Activated T-cell treated with anti-CD3 and anti-CD28 coated beads, Interleukin-2, amount 50 U/mL, for 72 hours (primary cell): Measurements from ENCODE around the gene PRCD. TPM values are rescaled to one million over a fixed set of nuclear protein-coding genes. Genes with fewer than 3 reads are reported as not detected.

Experiments
- ATAC-seq, 2 donors: fragments of 150-1000 bp; cut with Tn5 transposase; replicated peaks in 1 of 2; 2 replicates each; pipeline ENCODE4 v1.10.0; 2021; ENCODE audit warnings: moderate library complexity in 2 of 2, mild to moderate bottlenecking in 1 of 2
- DNase-seq, 2 donors: peaks; one replicate each; pipeline ENCODE4 v3.0.0; 2021 to 2022; ENCODE audit warnings: mixed read lengths in 1 of 2
- H3K27ac Mint-ChIP-seq: one replicate; pipeline ENCODE4 v1.8.0; 2022; ENCODE audit warnings: mild to moderate bottlenecking, moderate library complexity, mixed read lengths
- H3K27me3 Mint-ChIP-seq: one replicate; pipeline ENCODE4 v1.8.0; 2022; ENCODE audit warnings: low read depth, mixed read lengths
- H3K36me3 Mint-ChIP-seq, 2 donors: one replicate each; pipeline ENCODE4 v1.8.0; 2022; ENCODE audit warnings: mixed read lengths in 2 of 2, mild to moderate bottlenecking in 1 of 2; ENCODE audit not compliant: insufficient read depth in 2 of 2
- H3K4me1 Mint-ChIP-seq: one replicate; pipeline ENCODE4 v1.8.0; 2022; ENCODE audit warnings: low read depth, mixed read lengths
- H3K4me3 Mint-ChIP-seq, 2 donors: one replicate each; pipeline ENCODE4 v1.8.0; 2022; ENCODE audit warnings: mild to moderate bottlenecking in 2 of 2, mixed read lengths in 2 of 2, moderate library complexity in 2 of 2
- H3K9me3 Mint-ChIP-seq, 2 donors: one replicate each; pipeline ENCODE4 v1.8.0; 2022; ENCODE audit warnings: mixed read lengths in 2 of 2
- total RNA-seq, 2 donors: library from RNA; stranded (reverse); gene quantifications; one replicate each; pipeline ENCODE4 v1.2.3, GENCODE V29; 2022

The PRCD gene
- total RNA-seq, 2 donors from 2014 or later = 1.1 to 1.5 TPM

- no peak for ATAC-seq
- Mint-ChIP-seq H3K4me3 (no peak overlapping the region), H3K4me1 (peaks cover 2% of the 10 kb centered on the region), H3K36me3 (no peaks in the 10 kb centered on the region), H3K27ac (no peak overlapping the region), H3K9me3 (no peaks in the 10 kb centered on the region), H3K27me3 (no peaks in the 10 kb centered on the region)
- DNase-seq = no peak
These were observed 34.3 kb downstream of the PRCD start for GRCh38 chr17:76574166-76574565.

- Mint-ChIP-seq H3K27me3 (no peaks in the 10 kb centered on the region), H3K4me1 (peaks cover 13% of the 10 kb centered on the region), H3K36me3 (no peaks in the 10 kb centered on the region), H3K4me3 (no peak overlapping the region), H3K9me3 (no peaks in the 10 kb centered on the region), H3K27ac (no peak overlapping the region)
- DNase-seq (no peak), ATAC-seq (no peak)
These were observed 35.7 kb downstream of the PRCD start for GRCh38 chr17:76575570-76575969.

- no peak for DNase-seq
- H3K27ac Mint-ChIP-seq = no peak overlapping the region
- no peaks in the 10 kb centered on the region for H3K36me3 Mint-ChIP-seq
- no peak for ATAC-seq
- no peak overlapping the region for H3K4me3 Mint-ChIP-seq
- H3K27me3 Mint-ChIP-seq = no peaks in the 10 kb centered on the region
- H3K4me1 Mint-ChIP-seq = peaks cover 13% of the 10 kb centered on the region
- H3K9me3 Mint-ChIP-seq = no peaks in the 10 kb centered on the region
These were observed 36.3 kb downstream of the PRCD start for GRCh38 chr17:76576189-76576588.

- Mint-ChIP-seq H3K27ac (no peak overlapping the region), H3K27me3 (peaks cover 7% of the 10 kb centered on the region), H3K36me3 (no peaks in the 10 kb centered on the region), H3K4me1 (peaks cover 13% of the 10 kb centered on the region), H3K4me3 (no peak overlapping the region), H3K9me3 (no peaks in the 10 kb centered on the region)
- ATAC-seq (no peak), DNase-seq (no peak)
These were observed 38.0 kb downstream of the PRCD start for GRCh38 chr17:76577876-76578275.

- DNase-seq (no peak), ATAC-seq (no peak)
- no peak overlapping the region for H3K27ac Mint-ChIP-seq
- no peaks in the 10 kb centered on the region for H3K36me3 Mint-ChIP-seq
- no peak overlapping the region for H3K4me3 Mint-ChIP-seq
- H3K4me1 Mint-ChIP-seq = peaks cover 13% of the 10 kb centered on the region
- peaks cover 9% of the 10 kb centered on the region for H3K27me3 Mint-ChIP-seq
- H3K9me3 Mint-ChIP-seq = no peaks in the 10 kb centered on the region
These were observed 38.5 kb downstream of the PRCD start for GRCh38 chr17:76578376-76578775.

GRCh38 chr17:76579281-76579680, 39.4 kb downstream of the PRCD start:
- no peak overlapping the region for H3K27ac Mint-ChIP-seq
- no peaks in the 10 kb centered on the region for H3K9me3 Mint-ChIP-seq
- peaks cover 16% of the 10 kb centered on the region for H3K27me3 Mint-ChIP-seq
- H3K36me3 Mint-ChIP-seq = no peaks in the 10 kb centered on the region
- DNase-seq = no peak
- no peak overlapping the region for H3K4me3 Mint-ChIP-seq
- peaks cover 13% of the 10 kb centered on the region for H3K4me1 Mint-ChIP-seq
- peak; percentile 37 to 60 for ATAC-seq

GRCh38 chr17:76581515-76581914, 41.7 kb downstream of the PRCD start:
- H3K9me3 Mint-ChIP-seq = no peaks in the 10 kb centered on the region
- peaks cover 13% of the 10 kb centered on the region for H3K4me1 Mint-ChIP-seq
- H3K4me3 Mint-ChIP-seq = no peak overlapping the region
- H3K36me3 Mint-ChIP-seq = no peaks in the 10 kb centered on the region
- H3K27ac Mint-ChIP-seq = no peak overlapping the region
- H3K27me3 Mint-ChIP-seq = peaks cover 25% of the 10 kb centered on the region
- no peak for DNase-seq
- no peak for ATAC-seq

DNA sequence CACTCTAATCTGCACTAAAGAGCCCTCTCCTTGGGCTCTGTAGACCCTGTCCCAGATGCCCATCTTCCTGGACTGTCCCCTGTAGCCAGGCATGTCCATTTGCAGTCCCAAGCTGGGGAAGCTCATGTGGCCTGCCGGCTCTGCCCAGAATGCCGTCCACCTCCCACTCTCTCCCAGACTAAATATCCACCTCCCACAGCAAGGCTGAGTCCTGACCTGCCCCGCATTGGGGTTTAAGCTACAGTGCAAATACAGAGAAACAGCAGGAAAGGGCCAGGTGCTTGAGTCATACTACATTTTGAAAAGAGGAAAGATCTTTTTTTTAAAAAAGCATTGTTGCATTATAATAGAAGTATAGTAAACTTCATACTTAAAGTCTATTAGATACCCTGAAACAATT, 42.8 kb downstream of the PRCD start:
- DNase-seq (no peak), ATAC-seq (no peak)
- Mint-ChIP-seq H3K27ac (no peak overlapping the region), H3K27me3 (peaks cover 34% of the 10 kb centered on the region), H3K4me1 (peaks cover 13% of the 10 kb centered on the region), H3K9me3 (no peaks in the 10 kb centered on the region), H3K36me3 (no peaks in the 10 kb centered on the region), H3K4me3 (no peak overlapping the region)

DNA sequence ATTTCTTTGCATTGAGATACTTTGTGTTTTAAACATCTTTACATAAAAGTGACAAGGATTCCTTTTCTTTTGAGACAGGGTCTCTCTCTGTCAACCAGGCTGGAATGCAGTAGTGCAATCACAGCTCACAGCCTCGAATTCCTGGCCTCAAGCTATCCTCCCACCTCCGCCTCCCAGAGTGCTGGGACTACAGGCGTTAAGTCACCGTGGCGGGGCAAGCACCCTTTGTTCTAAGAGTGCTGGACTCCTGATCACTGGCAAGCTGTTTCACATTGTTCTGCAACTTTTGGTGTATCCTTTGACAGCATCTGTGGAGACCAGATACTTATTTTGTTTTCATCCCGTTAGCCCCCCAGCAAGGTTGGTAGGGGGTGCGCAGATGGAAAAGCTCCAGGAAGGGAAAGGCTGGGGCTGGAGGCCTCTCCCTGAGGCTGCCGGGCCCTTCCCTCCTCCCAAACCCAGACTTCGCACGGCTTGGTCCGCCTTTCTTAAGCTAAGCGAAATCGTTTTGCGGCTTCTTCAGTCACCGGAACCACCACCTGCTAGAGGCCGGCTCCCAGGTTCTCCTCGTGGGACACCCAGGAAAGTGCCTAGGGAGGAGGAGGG, 44.7 kb downstream of the PRCD start:
- peak overlapping the region; percentile 80 to 84 for H3K4me3 Mint-ChIP-seq
- H3K36me3 Mint-ChIP-seq = peaks cover 1 to 5% of the 10 kb centered on the region in 2 donors
- no peaks in the 10 kb centered on the region for H3K9me3 Mint-ChIP-seq
- no peak overlapping the region for H3K27ac Mint-ChIP-seq
- DNase-seq (no peak), ATAC-seq (no peak)
- H3K27me3 Mint-ChIP-seq = peaks cover 51% of the 10 kb centered on the region
- peaks cover 7% of the 10 kb centered on the region for H3K4me1 Mint-ChIP-seq

DNA sequence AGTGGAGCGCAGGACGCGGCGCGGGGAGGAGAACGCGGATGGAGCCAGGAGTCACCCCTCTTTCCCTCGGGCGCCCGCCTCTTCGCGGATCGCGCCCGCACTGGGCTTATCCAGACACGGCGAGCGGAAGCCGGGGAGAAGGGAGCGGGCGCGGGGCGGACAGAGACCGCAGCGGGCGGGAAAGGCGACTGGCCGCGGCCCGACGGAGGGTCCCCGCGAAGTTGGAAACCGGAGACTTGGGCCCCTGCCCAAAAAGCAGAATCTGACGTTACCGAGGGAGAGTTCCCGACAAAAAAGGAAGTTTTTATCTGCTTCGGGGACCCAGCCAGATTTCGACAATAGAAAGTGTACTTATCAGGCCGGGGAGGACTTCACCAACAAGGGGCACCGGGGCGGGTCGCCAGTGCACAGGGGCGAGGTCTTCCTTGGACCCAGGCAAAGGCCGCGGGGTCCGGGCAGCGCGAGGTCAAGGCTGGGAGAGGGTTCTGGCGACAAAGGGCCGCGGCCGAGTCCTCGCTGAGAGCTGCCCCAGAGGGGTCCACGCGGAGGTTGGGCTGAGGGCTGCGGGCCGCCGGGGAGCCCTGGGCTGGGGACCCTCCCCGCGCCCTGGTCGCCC, 45.3 kb downstream of the PRCD start:
- peaks cover 1% of the 10 kb centered on the region for H3K4me1 Mint-ChIP-seq
- ATAC-seq (peak in 1 of 2 donors; percentile 35), DNase-seq (peak in 1 of 2 donors; percentile 47)
- H3K27me3 Mint-ChIP-seq = peaks cover 57% of the 10 kb centered on the region
- no peak overlapping the region for H3K27ac Mint-ChIP-seq
- H3K4me3 Mint-ChIP-seq = peak overlapping the region; percentile 80 to 84
- H3K36me3 Mint-ChIP-seq = peaks cover 1 to 5% of the 10 kb centered on the region in 2 donors
- no peaks in the 10 kb centered on the region for H3K9me3 Mint-ChIP-seq

GRCh38 chr17:76585649-76586593, 46.1 kb downstream of the PRCD start, which contains the start of gene ST6GALNAC2:
Gene ST6GALNAC2 (minus strand): TSS chr17:76585860. CDS start chr17:76585808, 52 bp downstream.
- ATAC-seq = peak; percentile 88 to 89
- peaks cover 58% of the 10 kb centered on the region for H3K27me3 Mint-ChIP-seq
- no peaks in the 10 kb centered on the region for H3K9me3 Mint-ChIP-seq

GRCh38 chr17:76586741-76587487, 47.1 kb downstream of the PRCD start:
- peak overlapping the region; percentile 25 to 46 for H3K4me3 Mint-ChIP-seq
- peaks cover 1 to 5% of the 10 kb centered on the region in 2 donors for H3K36me3 Mint-ChIP-seq
- H3K27me3 Mint-ChIP-seq = peaks cover 58% of the 10 kb centered on the region

More at GRCh38 chr17:76585649-76586593, 46.1 kb downstream of the PRCD start, which contains the start of gene ST6GALNAC2:
- H3K4me1 Mint-ChIP-seq = no peaks in the 10 kb centered on the region
- H3K4me3 Mint-ChIP-seq = peak within 1 kb of the TSS; percentile 80 to 84
- no peak within 1 kb of the TSS for H3K27ac Mint-ChIP-seq
- H3K36me3 Mint-ChIP-seq = peaks cover 1 to 5% of the 10 kb centered on the region in 2 donors
- peak; percentile 71 to 73 for DNase-seq

More at GRCh38 chr17:76586741-76587487, 47.1 kb downstream of the PRCD start:
- ATAC-seq = no peak
- H3K27ac Mint-ChIP-seq = no peak overlapping the region
- no peaks in the 10 kb centered on the region for H3K9me3 Mint-ChIP-seq
- DNase-seq = no peak
- no peaks in the 10 kb centered on the region for H3K4me1 Mint-ChIP-seq
